Measurements from ENCODE around the gene MAEA.

MAEA gene

DNA sequence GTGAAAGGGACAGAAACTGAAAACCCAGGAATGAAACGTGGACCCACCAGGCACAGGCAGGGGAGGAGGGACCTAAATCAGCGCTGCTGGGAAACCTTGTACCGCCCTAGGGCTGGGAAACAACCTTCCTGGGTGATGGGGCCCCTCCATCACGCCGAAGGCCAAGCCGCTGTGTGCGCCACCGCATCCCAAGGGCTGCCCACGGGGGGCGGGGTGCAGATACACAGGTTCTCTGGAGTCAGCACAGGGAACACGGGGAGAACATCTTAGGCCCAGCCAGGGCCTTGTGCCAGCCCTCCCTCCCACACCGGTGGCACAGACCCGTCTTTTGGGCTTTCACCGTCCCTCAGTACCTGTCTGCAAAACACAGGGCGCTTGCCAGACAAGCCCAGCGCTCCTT lies 70.3 kb downstream of the MAEA start:
- Histone ChIP-seq H3K27me3 (ENCODE audit: control insufficient read depth in 2 of 2, insufficient read depth in 2 of 2, low read length in 2 of 2) (no peaks in the 10 kb centered on the region), H3K27ac (ENCODE audit: low read depth in 2 of 2, low read length in 2 of 2) (no peak overlapping the region), H3K9me3 (ENCODE audit: control insufficient read depth in 2 of 2, low read length in 2 of 2) (no peaks in the 10 kb centered on the region), H3K36me3 (ENCODE audit: control insufficient read depth in 2 of 2, insufficient read depth in 2 of 2, low read length in 2 of 2) (peaks cover 6 to 21% of the 10 kb centered on the region in 2 donors), H3K9ac (ENCODE audit: low read depth in 1 of 2, low read length in 2 of 2) (no peak overlapping the region), H3K4me3 (ENCODE audit: low read length in 2 of 2) (no peak overlapping the region), H3K4me1 (ENCODE audit: control insufficient read depth in 2 of 2, insufficient read depth in 2 of 2, low read length in 2 of 2) (no peaks in the 10 kb centered on the region)

DNA sequence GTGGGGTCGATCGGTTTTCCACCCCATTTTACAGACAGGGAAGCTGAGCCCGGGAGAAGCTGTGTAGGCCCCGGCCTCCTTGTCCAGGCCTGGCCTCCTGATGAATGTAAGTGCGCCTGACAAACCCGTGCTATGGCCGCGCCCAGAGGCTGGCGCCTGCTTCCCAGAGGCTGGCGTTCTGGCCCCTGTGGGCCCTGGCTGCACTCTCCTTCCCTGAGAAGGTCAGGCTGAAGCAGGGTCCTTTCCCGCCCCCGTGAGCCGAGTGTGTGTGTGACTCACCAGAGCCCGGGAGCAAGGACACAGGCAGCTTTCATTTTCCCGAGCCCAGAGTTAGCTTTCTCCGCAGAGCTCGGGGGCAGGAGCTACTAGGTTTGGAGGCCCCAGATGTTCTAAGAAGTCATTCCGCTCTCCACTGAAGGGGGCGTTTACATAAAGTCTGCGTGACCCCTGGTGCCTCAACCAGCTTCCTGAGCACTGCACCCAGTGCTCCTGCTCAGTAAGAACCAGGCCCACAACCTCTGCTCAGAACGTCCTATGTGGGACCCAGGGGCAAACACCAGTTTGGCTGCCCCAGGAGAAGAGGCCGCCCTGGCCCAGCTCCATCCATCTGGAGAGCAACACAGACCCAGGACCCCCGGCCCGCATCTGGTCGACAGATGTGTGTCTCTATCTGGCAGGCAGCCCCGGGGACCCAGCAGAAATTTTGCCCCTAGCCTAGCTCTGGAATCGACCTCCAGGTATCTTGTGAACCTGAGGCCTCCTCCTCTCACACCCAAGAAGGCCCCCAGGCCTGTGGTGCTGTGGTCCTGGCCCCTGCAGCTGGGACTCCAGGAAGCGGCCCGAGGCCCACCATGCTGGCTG lies 71.0 kb downstream of the MAEA start:
- Histone ChIP-seq H3K9me3 (ENCODE audit: control insufficient read depth in 2 of 2, low read length in 2 of 2) (no peaks in the 10 kb centered on the region), H3K36me3 (ENCODE audit: control insufficient read depth in 2 of 2, insufficient read depth in 2 of 2, low read length in 2 of 2) (peaks cover 3 to 18% of the 10 kb centered on the region in 2 donors), H3K4me1 (ENCODE audit: control insufficient read depth in 2 of 2, insufficient read depth in 2 of 2, low read length in 2 of 2) (no peaks in the 10 kb centered on the region), H3K27ac (ENCODE audit: low read depth in 2 of 2, low read length in 2 of 2) (no peak overlapping the region), H3K9ac (ENCODE audit: low read depth in 1 of 2, low read length in 2 of 2) (no peak overlapping the region), H3K4me3 (ENCODE audit: low read length in 2 of 2) (no peak overlapping the region), H3K27me3 (ENCODE audit: control insufficient read depth in 2 of 2, insufficient read depth in 2 of 2, low read length in 2 of 2) (no peaks in the 10 kb centered on the region)

DNA sequence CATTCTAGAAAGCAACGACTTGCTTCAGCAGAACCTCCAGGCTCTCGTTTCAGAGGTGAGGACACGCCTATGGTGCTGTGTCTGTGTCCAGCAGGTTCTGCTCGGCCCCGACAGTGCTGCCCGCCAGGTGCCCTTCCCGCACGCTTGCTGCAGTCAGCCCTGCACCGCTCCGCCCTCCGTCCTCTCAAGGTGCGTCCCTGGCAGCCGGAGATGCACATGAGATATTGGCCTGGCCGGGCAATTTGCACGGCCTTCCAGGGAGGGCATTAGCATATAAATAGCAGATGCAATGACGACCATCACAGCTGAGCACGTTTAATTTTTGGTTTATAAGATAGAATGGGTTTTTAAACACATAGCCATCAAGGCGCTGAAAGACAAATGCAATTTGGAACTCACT lies 71.7 kb downstream of the MAEA start:
- H3K4me1 ChIP-seq (ENCODE audit: control insufficient read depth in 2 of 2, insufficient read depth in 2 of 2, low read length in 2 of 2), result no peaks in the 10 kb centered on the region
- H3K27ac ChIP-seq (ENCODE audit: low read depth in 2 of 2, low read length in 2 of 2), result no peak overlapping the region
- H3K9me3 ChIP-seq (ENCODE audit: control insufficient read depth in 2 of 2, low read length in 2 of 2), result no peaks in the 10 kb centered on the region
- H3K27me3 ChIP-seq (ENCODE audit: control insufficient read depth in 2 of 2, insufficient read depth in 2 of 2, low read length in 2 of 2), result no peaks in the 10 kb centered on the region
- H3K4me3 ChIP-seq (ENCODE audit: low read length in 2 of 2), result no peak overlapping the region
- H3K9ac ChIP-seq (ENCODE audit: low read depth in 1 of 2, low read length in 2 of 2), result no peak overlapping the region
- H3K36me3 ChIP-seq (ENCODE audit: control insufficient read depth in 2 of 2, insufficient read depth in 2 of 2, low read length in 2 of 2), result peaks cover 3 to 20% of the 10 kb centered on the region in 2 donors

DNA sequence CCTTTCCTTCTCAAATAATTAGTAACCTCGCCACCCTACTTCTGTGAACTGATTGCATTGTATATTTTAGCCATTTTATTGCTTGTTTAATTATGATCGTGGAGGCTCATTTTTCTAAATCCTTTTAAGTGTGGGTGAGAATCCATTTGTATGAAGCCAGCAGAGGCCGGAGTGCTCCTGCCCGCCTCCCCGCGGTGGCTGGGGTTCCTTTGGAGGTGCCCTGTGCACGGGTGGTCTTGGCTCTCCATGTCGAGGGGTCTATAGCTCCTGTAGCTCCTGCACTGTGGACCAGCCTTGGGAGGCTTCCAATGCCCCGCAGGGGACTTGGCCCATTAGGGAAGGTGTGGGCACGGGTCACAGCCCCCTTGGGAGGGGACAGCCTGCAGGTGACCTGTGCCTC lies 72.4 kb downstream of the MAEA start:
- H3K27me3 ChIP-seq (ENCODE audit: control insufficient read depth in 2 of 2, insufficient read depth in 2 of 2, low read length in 2 of 2), result no peaks in the 10 kb centered on the region
- H3K9me3 ChIP-seq (ENCODE audit: control insufficient read depth in 2 of 2, low read length in 2 of 2), result no peaks in the 10 kb centered on the region
- H3K4me1 ChIP-seq (ENCODE audit: control insufficient read depth in 2 of 2, insufficient read depth in 2 of 2, low read length in 2 of 2), result no peaks in the 10 kb centered on the region
- peaks cover 3 to 21% of the 10 kb centered on the region in 2 donors for H3K36me3 ChIP-seq (ENCODE audit: control insufficient read depth in 2 of 2, insufficient read depth in 2 of 2, low read length in 2 of 2)
- H3K9ac ChIP-seq (ENCODE audit: low read depth in 1 of 2, low read length in 2 of 2), result no peak overlapping the region
- no peak overlapping the region for H3K4me3 ChIP-seq (ENCODE audit: low read length in 2 of 2)
- no peak overlapping the region for H3K27ac ChIP-seq (ENCODE audit: low read depth in 2 of 2, low read length in 2 of 2)

DNA sequence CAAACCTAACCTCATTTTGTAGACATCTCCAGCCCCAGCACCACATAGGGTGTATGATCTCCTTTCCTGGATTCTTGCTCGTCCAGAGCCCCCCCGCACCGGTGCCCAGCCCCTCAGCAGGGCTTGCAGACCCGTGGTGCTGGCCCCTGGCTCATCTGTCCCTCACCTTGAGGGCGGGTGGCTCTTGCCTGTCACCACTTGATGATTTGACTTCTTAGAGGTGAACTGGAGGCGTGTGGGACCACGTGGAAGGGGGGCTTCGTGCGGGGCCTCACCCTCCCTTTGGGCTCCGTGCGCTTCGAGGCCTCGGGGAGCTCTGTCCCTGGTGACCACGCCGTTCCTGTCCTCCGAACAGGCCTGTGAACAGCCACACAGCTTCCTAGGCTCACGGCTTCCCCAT lies 72.8 kb downstream of the MAEA start:
- no peak overlapping the region for H3K4me3 ChIP-seq (ENCODE audit: low read length in 2 of 2)
- H3K27ac ChIP-seq (ENCODE audit: low read depth in 2 of 2, low read length in 2 of 2), result no peak overlapping the region
- no peak overlapping the region for H3K9ac ChIP-seq (ENCODE audit: low read depth in 1 of 2, low read length in 2 of 2)
- peaks cover 3 to 23% of the 10 kb centered on the region in 2 donors for H3K36me3 ChIP-seq (ENCODE audit: control insufficient read depth in 2 of 2, insufficient read depth in 2 of 2, low read length in 2 of 2)
- H3K4me1 ChIP-seq (ENCODE audit: control insufficient read depth in 2 of 2, insufficient read depth in 2 of 2, low read length in 2 of 2), result no peaks in the 10 kb centered on the region
- no peaks in the 10 kb centered on the region for H3K27me3 ChIP-seq (ENCODE audit: control insufficient read depth in 2 of 2, insufficient read depth in 2 of 2, low read length in 2 of 2)
- no peaks in the 10 kb centered on the region for H3K9me3 ChIP-seq (ENCODE audit: control insufficient read depth in 2 of 2, low read length in 2 of 2)

DNA sequence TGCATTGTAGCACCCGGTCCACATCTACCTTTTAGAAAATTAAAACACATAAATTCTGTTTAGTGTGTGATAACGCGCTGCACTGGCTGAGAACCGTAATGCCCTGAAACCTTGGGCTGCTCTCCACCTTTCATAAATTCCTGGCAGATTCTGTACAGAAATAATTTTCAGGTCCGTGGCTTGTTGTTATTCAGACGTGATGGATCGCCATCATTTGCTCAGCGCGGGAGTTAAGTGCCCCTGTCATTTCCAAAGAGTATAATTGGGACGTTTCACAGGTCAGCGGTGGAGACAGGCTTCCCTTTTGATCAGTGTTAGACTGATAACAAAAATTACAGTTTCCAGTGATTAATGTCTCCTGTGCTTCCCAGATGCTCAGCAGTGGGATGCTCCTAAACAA lies 73.8 kb downstream of the MAEA start:
- no peaks in the 10 kb centered on the region for H3K4me1 ChIP-seq (ENCODE audit: control insufficient read depth in 2 of 2, insufficient read depth in 2 of 2, low read length in 2 of 2)
- no peak overlapping the region for H3K27ac ChIP-seq (ENCODE audit: low read depth in 2 of 2, low read length in 2 of 2)
- no peak overlapping the region for H3K9ac ChIP-seq (ENCODE audit: low read depth in 1 of 2, low read length in 2 of 2)
- H3K27me3 ChIP-seq (ENCODE audit: control insufficient read depth in 2 of 2, insufficient read depth in 2 of 2, low read length in 2 of 2), result no peaks in the 10 kb centered on the region
- H3K4me3 ChIP-seq (ENCODE audit: low read length in 2 of 2), result no peak overlapping the region
- no peaks in the 10 kb centered on the region for H3K9me3 ChIP-seq (ENCODE audit: control insufficient read depth in 2 of 2, low read length in 2 of 2)
- peaks cover 6 to 22% of the 10 kb centered on the region in 2 donors for H3K36me3 ChIP-seq (ENCODE audit: control insufficient read depth in 2 of 2, insufficient read depth in 2 of 2, low read length in 2 of 2)

DNA sequence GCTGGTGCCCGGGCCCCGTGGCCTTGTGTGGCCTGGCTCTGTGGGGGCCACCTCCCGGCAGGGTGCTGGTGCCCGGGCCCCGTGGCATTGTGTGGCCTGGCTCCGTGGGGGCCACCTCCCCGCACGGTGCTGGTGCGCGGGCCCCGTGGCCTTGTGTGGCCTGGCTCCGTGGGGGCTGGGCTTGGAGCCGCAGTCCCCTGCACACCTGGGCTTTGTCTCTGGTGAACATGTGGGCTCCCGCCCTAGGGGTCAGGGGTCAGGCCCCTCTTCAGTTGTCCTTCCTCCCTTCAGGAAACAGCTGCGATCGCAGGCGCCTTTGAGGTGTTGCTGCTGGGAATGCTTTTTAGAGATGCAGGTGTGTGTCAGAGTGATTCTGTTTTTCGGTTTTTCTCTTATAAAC lies 74.5 kb downstream of the MAEA start:
- H3K4me1 ChIP-seq (ENCODE audit: control insufficient read depth in 2 of 2, insufficient read depth in 2 of 2, low read length in 2 of 2), result no peaks in the 10 kb centered on the region
- no peak overlapping the region for H3K27ac ChIP-seq (ENCODE audit: low read depth in 2 of 2, low read length in 2 of 2)
- no peak overlapping the region for H3K4me3 ChIP-seq (ENCODE audit: low read length in 2 of 2)
- no peaks in the 10 kb centered on the region for H3K9me3 ChIP-seq (ENCODE audit: control insufficient read depth in 2 of 2, low read length in 2 of 2)
- peaks cover 4 to 20% of the 10 kb centered on the region in 2 donors for H3K36me3 ChIP-seq (ENCODE audit: control insufficient read depth in 2 of 2, insufficient read depth in 2 of 2, low read length in 2 of 2)
- H3K27me3 ChIP-seq (ENCODE audit: control insufficient read depth in 2 of 2, insufficient read depth in 2 of 2, low read length in 2 of 2), result no peaks in the 10 kb centered on the region
- H3K9ac ChIP-seq (ENCODE audit: low read depth in 1 of 2, low read length in 2 of 2), result no peak overlapping the region

DNA sequence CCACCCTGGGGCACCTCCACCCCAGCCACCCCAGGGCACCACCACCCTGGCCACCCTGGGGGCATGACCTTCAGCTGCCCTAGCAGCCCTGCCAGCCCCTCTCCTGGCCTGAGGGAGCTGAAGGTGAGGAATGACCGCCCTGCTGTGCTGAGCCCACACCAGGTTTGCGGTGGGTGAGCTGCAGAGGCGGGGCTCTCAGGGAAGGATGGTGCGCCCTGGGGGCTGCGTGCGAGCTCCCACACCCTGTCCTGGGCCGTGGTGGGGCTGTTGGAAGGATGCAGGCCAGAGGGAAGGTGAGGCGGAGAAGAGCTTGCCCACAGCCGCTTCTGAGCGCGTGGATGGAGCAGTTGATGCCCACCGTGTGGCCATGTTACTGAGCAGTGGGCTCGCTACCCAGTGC lies 75.1 kb downstream of the MAEA start:
- peaks cover 4 to 17% of the 10 kb centered on the region in 2 donors for H3K36me3 ChIP-seq (ENCODE audit: control insufficient read depth in 2 of 2, insufficient read depth in 2 of 2, low read length in 2 of 2)
- H3K27me3 ChIP-seq (ENCODE audit: control insufficient read depth in 2 of 2, insufficient read depth in 2 of 2, low read length in 2 of 2), result no peaks in the 10 kb centered on the region
- H3K27ac ChIP-seq (ENCODE audit: low read depth in 2 of 2, low read length in 2 of 2), result no peak overlapping the region
- H3K9me3 ChIP-seq (ENCODE audit: control insufficient read depth in 2 of 2, low read length in 2 of 2), result no peaks in the 10 kb centered on the region
- no peak overlapping the region for H3K9ac ChIP-seq (ENCODE audit: low read depth in 1 of 2, low read length in 2 of 2)
- no peaks in the 10 kb centered on the region for H3K4me1 ChIP-seq (ENCODE audit: control insufficient read depth in 2 of 2, insufficient read depth in 2 of 2, low read length in 2 of 2)
- H3K4me3 ChIP-seq (ENCODE audit: low read length in 2 of 2), result no peak overlapping the region

DNA sequence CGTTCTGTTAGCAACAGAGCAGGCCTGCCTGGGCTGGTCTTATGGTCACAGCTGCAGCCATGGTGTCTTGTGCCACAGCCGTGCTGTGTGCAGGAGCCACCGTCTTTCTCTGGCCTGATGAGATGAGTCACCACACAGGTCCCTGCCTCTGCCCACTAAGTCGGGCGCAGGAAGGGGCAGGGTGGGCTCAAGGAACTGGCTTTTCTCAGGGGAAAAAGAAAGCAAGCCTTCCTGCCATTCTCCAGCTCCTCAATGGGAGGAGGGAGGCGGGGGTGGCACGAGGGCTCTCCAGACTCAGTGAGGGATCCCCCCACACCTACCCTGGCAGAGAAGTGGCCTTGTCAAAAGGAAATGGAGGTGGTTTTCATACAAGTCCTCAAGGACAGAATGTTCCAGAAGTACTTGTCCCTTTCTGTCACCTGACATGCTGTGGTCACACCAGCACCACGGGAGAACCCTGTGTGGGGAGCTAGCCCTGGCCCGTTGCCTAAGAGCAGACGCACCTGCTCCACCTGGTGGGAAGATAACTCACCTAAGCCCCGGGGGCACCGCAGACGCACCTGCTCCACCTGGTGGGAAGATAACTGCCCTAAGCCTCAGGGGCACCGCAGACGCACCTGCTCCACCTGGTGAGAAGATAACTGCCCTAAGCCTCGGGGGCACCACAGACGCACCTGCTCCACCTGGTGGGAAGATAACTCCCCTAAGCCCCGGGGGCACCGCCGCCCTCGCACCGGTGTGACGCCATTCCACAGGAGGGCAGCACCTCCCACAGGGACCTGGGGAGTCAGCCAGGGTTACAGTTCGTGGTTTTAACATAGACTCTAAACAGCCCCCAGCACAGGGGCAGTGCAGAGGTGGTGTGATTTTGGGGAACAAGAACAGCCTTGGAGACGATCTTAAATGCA lies 75.8 kb downstream of the MAEA start:
- Histone ChIP-seq H3K4me1 (ENCODE audit: control insufficient read depth in 2 of 2, insufficient read depth in 2 of 2, low read length in 2 of 2) (no peaks in the 10 kb centered on the region), H3K4me3 (ENCODE audit: low read length in 2 of 2) (no peak overlapping the region), H3K27ac (ENCODE audit: low read depth in 2 of 2, low read length in 2 of 2) (no peak overlapping the region), H3K9ac (ENCODE audit: low read depth in 1 of 2, low read length in 2 of 2) (no peak overlapping the region), H3K9me3 (ENCODE audit: control insufficient read depth in 2 of 2, low read length in 2 of 2) (no peaks in the 10 kb centered on the region), H3K27me3 (ENCODE audit: control insufficient read depth in 2 of 2, insufficient read depth in 2 of 2, low read length in 2 of 2) (no peaks in the 10 kb centered on the region), H3K36me3 (ENCODE audit: control insufficient read depth in 2 of 2, insufficient read depth in 2 of 2, low read length in 2 of 2) (peaks cover 4 to 13% of the 10 kb centered on the region in 2 donors)

Data from mucosa of rectum (tissue), 2 donors.